Measurements from ENCODE around the gene ANKRD6. TPM values are rescaled to one million over a fixed set of nuclear protein-coding genes. Genes with fewer than 3 reads are reported as not detected.
"Not testable (repeated sequence)": the region's sequence is repeated elsewhere in the genome, so short reads cannot be mapped to it uniquely, and the experiment has no call there.

ANKRD6 gene
- total RNA-seq, 1 donor from 2014 or later = 4.2 TPM

DNA sequence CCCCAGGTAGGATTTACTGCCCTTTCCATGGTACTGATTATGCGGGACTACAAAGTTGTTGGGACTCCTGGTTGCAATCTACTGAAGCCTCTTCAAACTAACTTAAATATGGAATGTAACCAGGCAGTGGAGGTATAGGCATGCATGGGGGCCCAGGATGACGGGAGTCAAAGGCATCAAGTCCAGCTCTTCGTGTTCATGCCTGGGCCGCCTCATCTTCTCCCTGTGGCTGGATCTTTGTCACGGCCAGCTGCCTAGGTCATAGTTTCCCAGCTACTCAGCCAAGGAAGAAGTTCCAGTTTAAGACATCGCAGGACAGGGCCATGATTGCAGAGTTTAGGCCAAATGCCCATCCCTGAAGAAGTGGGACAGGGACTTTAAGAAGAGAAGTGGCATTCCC, 185.1 kb downstream of the ANKRD6 start:
- H3K9ac ChIP-seq (ENCODE audit: low read depth in 1 of 3, low read length in 3 of 3) = no peak overlapping the region
- H3K4me3 ChIP-seq (ENCODE audit: low read length in 3 of 3) = no peak overlapping the region
- H3K9me3 ChIP-seq (ENCODE audit: control insufficient read depth in 3 of 3, low read length in 3 of 3) = no peaks in the 10 kb centered on the region
- H3K27ac ChIP-seq (ENCODE audit: low read depth, low read length) = no peak overlapping the region
- no peaks in the 10 kb centered on the region for H3K27me3 ChIP-seq (ENCODE audit: control insufficient read depth in 3 of 3, insufficient read depth in 3 of 3, low read length in 3 of 3)
- peaks cover 0 to 8% (median 6%) of the 10 kb centered on the region in 3 donors for H3K36me3 ChIP-seq (ENCODE audit: control insufficient read depth in 3 of 3, insufficient read depth in 3 of 3, low read length in 3 of 3)
- H3K4me1 ChIP-seq (ENCODE audit: control insufficient read depth in 3 of 3, insufficient read depth in 3 of 3, low read length in 3 of 3) = no peaks in the 10 kb centered on the region

DNA sequence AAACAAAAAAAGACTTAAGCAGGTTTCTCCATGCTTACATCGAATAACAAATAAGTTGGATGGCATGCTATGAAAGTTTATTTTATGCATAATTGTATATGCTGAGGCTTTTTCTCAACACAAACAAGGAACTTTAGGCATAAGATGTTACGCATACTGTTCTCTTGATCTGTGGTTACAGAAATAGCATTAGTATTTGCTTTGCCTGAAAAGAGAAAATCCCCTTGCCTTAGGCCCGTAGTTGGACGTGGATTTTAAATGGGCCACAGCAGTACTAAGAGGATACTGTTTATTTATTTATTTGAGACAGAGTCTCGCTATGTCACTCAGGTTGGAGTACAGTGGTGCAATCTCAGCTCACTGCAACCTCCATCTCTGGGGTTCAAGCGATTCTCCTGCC, 186.6 kb downstream of the ANKRD6 start:
- Histone ChIP-seq H3K9me3 (ENCODE audit: control insufficient read depth in 3 of 3, low read length in 3 of 3) (no peaks in the 10 kb centered on the region), H3K36me3 (ENCODE audit: control insufficient read depth in 3 of 3, insufficient read depth in 3 of 3, low read length in 3 of 3) (peaks cover 0 to 18% (median 6%) of the 10 kb centered on the region in 3 donors), H3K27me3 (ENCODE audit: control insufficient read depth in 3 of 3, insufficient read depth in 3 of 3, low read length in 3 of 3) (no peaks in the 10 kb centered on the region), H3K9ac (ENCODE audit: low read depth in 1 of 3, low read length in 3 of 3) (no peak overlapping the region), H3K4me1 (ENCODE audit: control insufficient read depth in 3 of 3, insufficient read depth in 3 of 3, low read length in 3 of 3) (no peaks in the 10 kb centered on the region), H3K4me3 (ENCODE audit: low read length in 3 of 3) (no peak overlapping the region), H3K27ac (ENCODE audit: low read depth, low read length) (no peak overlapping the region)

DNA sequence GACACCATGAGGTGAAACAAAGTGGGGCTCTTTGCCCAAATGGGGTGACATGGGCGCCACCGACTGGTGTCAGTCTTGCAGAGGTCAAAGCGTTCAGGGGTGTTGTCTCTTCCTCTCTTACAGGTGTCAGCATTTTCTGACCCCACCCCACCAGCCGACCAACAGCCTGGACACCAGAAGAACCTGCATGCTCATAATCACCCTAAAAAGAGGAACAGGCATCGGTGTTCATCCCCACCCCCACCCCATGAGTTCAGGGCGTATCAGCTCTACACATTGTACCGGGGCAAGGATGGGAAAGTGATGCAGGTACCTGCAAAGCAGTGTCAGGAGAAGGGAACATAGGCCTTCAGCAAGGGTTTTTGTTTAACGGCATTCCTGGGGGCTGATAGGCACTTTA, 190.8 kb downstream of the ANKRD6 start:
- Histone ChIP-seq H3K4me1 (ENCODE audit: control insufficient read depth in 3 of 3, insufficient read depth in 3 of 3, low read length in 3 of 3) (no peaks in the 10 kb centered on the region), H3K9ac (ENCODE audit: low read depth in 1 of 3, low read length in 3 of 3) (no peak overlapping the region), H3K4me3 (ENCODE audit: low read length in 3 of 3) (no peak overlapping the region), H3K27ac (ENCODE audit: low read depth, low read length) (no peak overlapping the region), H3K9me3 (ENCODE audit: control insufficient read depth in 3 of 3, low read length in 3 of 3) (no peaks in the 10 kb centered on the region), H3K27me3 (ENCODE audit: control insufficient read depth in 3 of 3, insufficient read depth in 3 of 3, low read length in 3 of 3) (no peaks in the 10 kb centered on the region), H3K36me3 (ENCODE audit: control insufficient read depth in 3 of 3, insufficient read depth in 3 of 3, low read length in 3 of 3) (peaks cover 0 to 20% (median 3%) of the 10 kb centered on the region in 3 donors)

DNA sequence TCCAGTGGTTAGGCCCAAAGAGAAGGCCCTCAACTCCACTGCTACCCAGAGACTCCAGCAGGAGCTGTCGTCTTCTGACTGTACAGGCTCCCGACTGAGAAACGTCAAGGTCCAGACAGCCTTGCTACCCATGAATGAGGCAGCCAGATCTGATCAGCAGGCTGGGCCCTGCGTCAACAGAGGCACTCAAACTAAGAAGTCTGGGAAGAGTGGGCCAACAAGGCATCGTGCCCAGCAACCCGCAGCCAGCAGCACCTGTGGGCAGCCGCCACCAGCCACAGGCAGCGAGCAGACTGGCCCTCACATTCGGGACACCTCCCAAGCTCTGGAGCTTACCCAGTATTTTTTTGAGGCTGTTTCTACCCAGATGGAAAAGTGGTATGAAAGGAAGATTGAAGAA, 197.5 kb downstream of the ANKRD6 start:
- H3K27me3 ChIP-seq (ENCODE audit: control insufficient read depth in 3 of 3, insufficient read depth in 3 of 3, low read length in 3 of 3) = no peaks in the 10 kb centered on the region
- no peaks in the 10 kb centered on the region for H3K9me3 ChIP-seq (ENCODE audit: control insufficient read depth in 3 of 3, low read length in 3 of 3)
- no peak overlapping the region for H3K4me3 ChIP-seq (ENCODE audit: low read length in 3 of 3)
- no peak overlapping the region for H3K27ac ChIP-seq (ENCODE audit: low read depth, low read length)
- peaks cover 0 to 6% (median 0%) of the 10 kb centered on the region in 3 donors for H3K4me1 ChIP-seq (ENCODE audit: control insufficient read depth in 3 of 3, insufficient read depth in 3 of 3, low read length in 3 of 3)
- H3K9ac ChIP-seq (ENCODE audit: low read depth in 1 of 3, low read length in 3 of 3) = peak overlapping the region in 1 of 3 donors; percentile 46
- peaks cover 0 to 16% (median 6%) of the 10 kb centered on the region in 3 donors for H3K36me3 ChIP-seq (ENCODE audit: control insufficient read depth in 3 of 3, insufficient read depth in 3 of 3, low read length in 3 of 3)

DNA sequence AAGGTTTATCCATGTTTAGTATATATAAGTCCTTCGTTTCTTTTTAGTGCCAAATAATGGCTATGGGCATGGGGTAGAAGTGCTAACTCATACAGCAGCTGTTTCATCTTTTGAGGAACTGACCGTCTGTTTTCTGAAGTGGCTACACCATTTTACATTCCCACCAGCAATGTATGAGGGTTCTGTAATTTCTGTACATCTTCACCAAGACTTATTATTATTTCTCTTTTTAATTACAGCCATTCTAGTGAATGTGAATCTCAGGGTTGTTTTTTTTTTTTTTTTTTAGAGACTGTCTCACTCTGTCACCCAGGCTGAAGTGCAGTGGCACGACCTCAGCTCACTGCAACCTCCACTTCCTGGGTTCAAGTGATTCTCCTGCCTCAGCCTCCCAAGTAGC, 203.5 kb downstream of the ANKRD6 start:
- H3K9me3 ChIP-seq (ENCODE audit: control insufficient read depth in 3 of 3, low read length in 3 of 3); H3K27ac ChIP-seq (ENCODE audit: low read depth, low read length); H3K4me3 ChIP-seq (ENCODE audit: low read length in 3 of 3); H3K27me3 ChIP-seq (ENCODE audit: control insufficient read depth in 3 of 3, insufficient read depth in 3 of 3, low read length in 3 of 3); H3K9ac ChIP-seq (ENCODE audit: low read depth in 1 of 3, low read length in 3 of 3): not testable (repeated sequence)
- Histone ChIP-seq H3K4me1 (ENCODE audit: control insufficient read depth in 3 of 3, insufficient read depth in 3 of 3, low read length in 3 of 3) (peaks cover 9 to 12% (median 10%) of the 10 kb centered on the region in 3 donors), H3K36me3 (ENCODE audit: control insufficient read depth in 3 of 3, insufficient read depth in 3 of 3, low read length in 3 of 3) (peaks cover 2 to 11% (median 11%) of the 10 kb centered on the region in 3 donors)

DNA sequence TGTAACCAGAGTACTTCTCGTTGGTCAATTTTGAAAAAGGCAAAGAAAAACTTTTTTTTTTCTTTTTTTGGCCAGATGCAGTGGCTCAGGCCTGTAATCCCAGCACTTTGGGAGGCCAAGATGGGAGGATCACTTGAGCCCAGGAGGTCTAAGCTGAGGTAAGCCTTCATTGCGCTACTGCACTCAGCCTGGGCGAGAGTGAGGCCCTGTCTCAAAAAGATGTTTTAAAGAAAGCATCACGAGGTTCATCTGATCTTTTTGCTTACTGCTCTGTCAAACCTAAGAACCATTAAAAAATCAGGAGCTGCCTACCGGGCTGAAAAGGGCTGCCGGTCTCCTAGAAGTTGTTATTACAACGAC, 205.0 kb downstream of the ANKRD6 start:
- H3K9me3 ChIP-seq (ENCODE audit: control insufficient read depth in 3 of 3, low read length in 3 of 3) = no peaks in the 10 kb centered on the region
- peaks cover 5 to 20% (median 16%) of the 10 kb centered on the region in 3 donors for H3K36me3 ChIP-seq (ENCODE audit: control insufficient read depth in 3 of 3, insufficient read depth in 3 of 3, low read length in 3 of 3)
- H3K9ac ChIP-seq (ENCODE audit: low read depth in 1 of 3, low read length in 3 of 3) = peak overlapping the region; percentile 90 to 96 (median 91)
- peak overlapping the region; percentile 98 for H3K27ac ChIP-seq (ENCODE audit: low read depth, low read length)
- H3K4me1 ChIP-seq (ENCODE audit: control insufficient read depth in 3 of 3, insufficient read depth in 3 of 3, low read length in 3 of 3) = peaks cover 9 to 12% (median 10%) of the 10 kb centered on the region in 3 donors
- peak overlapping the region; percentile 95 to 97 (median 95) for H3K4me3 ChIP-seq (ENCODE audit: low read length in 3 of 3)
- no peaks in the 10 kb centered on the region for H3K27me3 ChIP-seq (ENCODE audit: control insufficient read depth in 3 of 3, insufficient read depth in 3 of 3, low read length in 3 of 3)

DNA sequence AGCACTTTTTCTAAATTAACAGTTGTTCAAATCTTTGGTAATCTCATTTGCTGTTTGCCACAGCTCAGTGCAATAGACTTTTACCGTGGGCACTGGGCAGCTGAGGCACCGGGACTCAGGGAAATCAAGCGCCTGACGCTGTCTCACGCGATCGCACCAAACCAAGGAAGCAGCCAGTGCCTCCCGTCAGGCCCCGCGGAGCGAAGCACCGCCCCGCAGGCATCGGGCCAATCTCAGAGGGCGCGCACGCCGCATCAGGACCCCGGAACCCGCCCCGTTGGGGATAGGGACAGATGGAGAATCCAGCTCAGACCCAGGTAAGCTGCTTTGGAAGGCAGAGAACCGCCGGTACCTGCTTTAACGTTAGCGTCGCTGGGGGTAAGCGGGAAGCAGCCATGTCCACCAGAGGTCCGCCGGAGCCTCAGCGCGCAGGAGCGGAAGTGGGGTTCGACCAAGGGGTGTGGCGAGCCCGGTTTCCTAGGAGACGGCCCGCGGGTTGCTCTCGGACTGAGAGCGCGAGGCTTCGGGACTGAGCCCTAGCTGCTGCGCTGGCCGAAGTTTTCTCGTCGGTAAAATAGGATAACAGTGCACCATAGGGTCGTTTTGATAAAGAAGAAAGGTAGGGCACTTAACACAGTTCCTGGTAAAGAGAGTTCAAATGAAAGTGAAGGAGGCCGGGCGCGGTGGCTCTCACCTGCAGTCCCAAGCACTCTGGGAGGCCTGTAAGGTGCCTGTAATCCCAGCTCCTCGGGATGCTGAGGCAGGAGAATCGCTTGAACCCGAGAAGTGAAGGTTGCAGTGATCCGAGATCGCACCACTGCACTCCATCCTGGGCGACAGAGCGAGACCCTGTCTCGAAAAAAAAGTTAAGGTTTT, 205.6 kb downstream of the ANKRD6 start, which contains the start of gene LYRM2:
Gene LYRM2 (minus strand): TSS at position 428 of the 876 bp plus-strand sequence. CDS start 31 bp downstream, at position 397.
- peak within 1 kb of the TSS; percentile 98 for H3K27ac ChIP-seq (ENCODE audit: low read depth, low read length)
- H3K9ac ChIP-seq (ENCODE audit: low read depth in 1 of 3, low read length in 3 of 3) = peak within 1 kb of the TSS; percentile 90 to 96 (median 91)
- H3K27me3 ChIP-seq (ENCODE audit: control insufficient read depth in 3 of 3, insufficient read depth in 3 of 3, low read length in 3 of 3) = no peaks in the 10 kb centered on the region
- peak within 1 kb of the TSS; percentile 95 to 97 (median 95) for H3K4me3 ChIP-seq (ENCODE audit: low read length in 3 of 3)
- peaks cover 11 to 15% (median 11%) of the 10 kb centered on the region in 3 donors for H3K4me1 ChIP-seq (ENCODE audit: control insufficient read depth in 3 of 3, insufficient read depth in 3 of 3, low read length in 3 of 3)
- peaks cover 8 to 25% (median 20%) of the 10 kb centered on the region in 3 donors for H3K36me3 ChIP-seq (ENCODE audit: control insufficient read depth in 3 of 3, insufficient read depth in 3 of 3, low read length in 3 of 3)
- H3K9me3 ChIP-seq (ENCODE audit: control insufficient read depth in 3 of 3, low read length in 3 of 3) = no peaks in the 10 kb centered on the region

DNA sequence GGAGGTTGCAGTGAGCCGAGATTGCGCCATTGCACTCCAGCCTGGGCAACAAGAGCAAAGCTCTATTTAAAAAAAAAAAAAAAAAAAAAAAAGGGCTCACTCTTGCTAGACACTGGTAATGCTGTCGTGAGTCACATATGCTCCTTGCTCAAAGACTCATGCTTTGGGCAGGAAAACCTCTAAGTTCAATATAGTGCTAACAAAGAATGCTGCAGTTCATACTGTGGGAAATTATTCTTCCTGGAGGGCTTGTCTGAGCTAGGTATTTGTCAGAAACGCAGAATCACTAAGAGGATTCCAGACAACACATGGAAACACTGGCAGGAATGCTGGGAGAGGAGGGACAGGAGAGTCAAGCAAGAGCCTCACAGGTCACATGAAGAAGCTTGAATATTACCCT, 207.9 kb downstream of the ANKRD6 start:
- peaks cover 12 to 37% (median 26%) of the 10 kb centered on the region in 3 donors for H3K36me3 ChIP-seq (ENCODE audit: control insufficient read depth in 3 of 3, insufficient read depth in 3 of 3, low read length in 3 of 3)
- no peaks in the 10 kb centered on the region for H3K9me3 ChIP-seq (ENCODE audit: control insufficient read depth in 3 of 3, low read length in 3 of 3)
- peaks cover 18 to 24% (median 21%) of the 10 kb centered on the region in 3 donors for H3K4me1 ChIP-seq (ENCODE audit: control insufficient read depth in 3 of 3, insufficient read depth in 3 of 3, low read length in 3 of 3)
- H3K27ac ChIP-seq (ENCODE audit: low read depth, low read length) = no peak overlapping the region
- no peaks in the 10 kb centered on the region for H3K27me3 ChIP-seq (ENCODE audit: control insufficient read depth in 3 of 3, insufficient read depth in 3 of 3, low read length in 3 of 3)
- H3K4me3 ChIP-seq (ENCODE audit: low read length in 3 of 3) = no peak overlapping the region
- H3K9ac ChIP-seq (ENCODE audit: low read depth in 1 of 3, low read length in 3 of 3) = no peak overlapping the region

DNA sequence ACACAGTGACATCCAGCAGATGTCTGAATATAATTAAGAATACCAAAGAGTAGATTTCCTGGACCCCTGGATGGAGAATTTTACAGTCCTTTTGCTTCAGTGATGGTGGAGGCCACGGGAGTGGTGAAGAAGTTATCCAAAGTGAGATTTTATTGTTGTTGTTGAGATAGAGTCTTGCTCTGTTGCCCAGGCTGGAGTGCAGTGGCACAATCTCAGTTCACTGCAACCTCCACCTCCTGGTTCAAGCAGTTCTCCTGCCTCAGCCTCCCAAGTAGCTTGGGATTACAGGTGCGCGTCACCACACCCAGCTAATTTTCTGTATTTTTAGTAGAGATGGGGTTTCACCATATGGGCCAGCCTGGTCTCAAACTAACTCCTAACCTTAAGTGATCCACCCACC, 208.6 kb downstream of the ANKRD6 start:
- H3K27me3 ChIP-seq (ENCODE audit: control insufficient read depth in 3 of 3, insufficient read depth in 3 of 3, low read length in 3 of 3); H3K27ac ChIP-seq (ENCODE audit: low read depth, low read length); H3K9ac ChIP-seq (ENCODE audit: low read depth in 1 of 3, low read length in 3 of 3); H3K9me3 ChIP-seq (ENCODE audit: control insufficient read depth in 3 of 3, low read length in 3 of 3); H3K4me3 ChIP-seq (ENCODE audit: low read length in 3 of 3): not testable (repeated sequence)
- Histone ChIP-seq H3K36me3 (ENCODE audit: control insufficient read depth in 3 of 3, insufficient read depth in 3 of 3, low read length in 3 of 3) (peaks cover 17 to 38% (median 26%) of the 10 kb centered on the region in 3 donors), H3K4me1 (ENCODE audit: control insufficient read depth in 3 of 3, insufficient read depth in 3 of 3, low read length in 3 of 3) (peaks cover 18 to 24% (median 21%) of the 10 kb centered on the region in 3 donors)

DNA sequence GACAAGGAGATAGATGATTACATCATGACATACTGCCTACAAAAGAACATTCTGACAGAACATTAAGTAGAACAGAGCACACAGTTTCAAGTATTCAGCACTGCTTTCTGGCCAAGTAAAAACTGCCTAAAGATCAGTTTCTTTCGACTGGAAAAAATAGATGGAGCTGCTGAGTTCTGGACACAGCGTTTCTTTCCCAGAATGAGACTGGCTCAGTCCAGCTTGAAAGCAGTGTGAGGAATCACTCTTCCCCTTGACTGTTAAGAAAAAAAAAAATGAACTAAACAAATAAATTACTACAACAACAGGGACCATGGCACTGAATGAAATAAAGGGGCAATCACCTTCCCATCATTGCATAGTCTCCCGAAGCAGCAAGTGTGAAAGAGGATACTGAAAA, 210.0 kb downstream of the ANKRD6 start:
- peaks cover 13 to 19% (median 17%) of the 10 kb centered on the region in 3 donors for H3K4me1 ChIP-seq (ENCODE audit: control insufficient read depth in 3 of 3, insufficient read depth in 3 of 3, low read length in 3 of 3)
- H3K9me3 ChIP-seq (ENCODE audit: control insufficient read depth in 3 of 3, low read length in 3 of 3) = no peaks in the 10 kb centered on the region
- H3K27ac ChIP-seq (ENCODE audit: low read depth, low read length) = no peak overlapping the region
- H3K36me3 ChIP-seq (ENCODE audit: control insufficient read depth in 3 of 3, insufficient read depth in 3 of 3, low read length in 3 of 3) = peaks cover 29 to 51% (median 39%) of the 10 kb centered on the region in 3 donors
- H3K4me3 ChIP-seq (ENCODE audit: low read length in 3 of 3) = no peak overlapping the region
- no peaks in the 10 kb centered on the region for H3K27me3 ChIP-seq (ENCODE audit: control insufficient read depth in 3 of 3, insufficient read depth in 3 of 3, low read length in 3 of 3)
- H3K9ac ChIP-seq (ENCODE audit: low read depth in 1 of 3, low read length in 3 of 3) = no peak overlapping the region
